Measurements from ENCODE around the gene PMFBP1.

- no peak for TF ChIP-seq CTCF (IDR thresholded peaks at IDR 0.05; ENCODE audit: insufficient read depth, low read depth, low read length)
- TF ChIP-seq EZH2 (IDR thresholded peaks at IDR 0.05; ENCODE audit: insufficient read depth, low read length), result no peak
These were observed 37.4 kb downstream of the PMFBP1 start for GRCh38 chr16:72134507-72134906.
